Suprapubic skin (tissue), 4 donors: ENCODE data around the gene NCKAP5. TPM values are rescaled to one million over a fixed set of nuclear protein-coding genes. Genes with fewer than 3 reads are reported as not detected.

ENCODE experiments used
- DNase-seq, 2 donors: peaks; one replicate each; pipeline ENCODE4 v3.0.0-alpha.2; 2019; ENCODE audit warnings: low spot score in 2 of 2
- H3K27ac ChIP-seq: fragments of 200-600 bp; sonication (generic); one replicate; pipeline ENCODE4 v1.5.1; 2019
- H3K27me3 ChIP-seq: fragments of 200-600 bp; sonication (generic); one replicate; pipeline ENCODE4 v1.5.1; 2019
- H3K36me3 ChIP-seq: fragments of 200-600 bp; sonication (generic); one replicate; pipeline ENCODE4 v1.5.1; 2019
- H3K4me1 ChIP-seq: fragments of 200-600 bp; sonication (generic); one replicate; pipeline ENCODE4 v1.5.1; 2019
- H3K4me3 ChIP-seq: fragments of 200-600 bp; sonication (generic); one replicate; pipeline ENCODE4 v1.5.1; 2019; ENCODE audit warnings: mild to moderate bottlenecking
- H3K9me3 ChIP-seq: fragments of 200-600 bp; sonication (generic); one replicate; pipeline ENCODE4 v1.5.1; 2019
- EP300 ChIP-seq: sonication (generic); formaldehyde crosslinking; IDR thresholded peaks from one replicate; pipeline ENCODE4 v1.6.1; 2017; ENCODE audit warnings: antibody characterized with exemption
- POLR2A ChIP-seq, 2 donors: fragments of 450-650 bp; IDR thresholded peaks; one replicate each; pipeline ENCODE4 v1.6.1; 2017; ENCODE audit warnings: antibody characterized with exemption in 2 of 2, mild to moderate bottlenecking in 2 of 2, moderate library complexity in 2 of 2
- POLR2AphosphoS5 ChIP-seq, 3 donors: sonication (generic); formaldehyde crosslinking; IDR thresholded peaks; one replicate each; pipeline ENCODE4 v1.6.1; 2017; ENCODE audit warnings: antibody characterized with exemption in 3 of 3
- WGBS: methylation state at CpG from one replicate; pipeline ENCODE4 v1.1.5; 2018; 5-methylcytosine and 5-hydroxymethylcytosine counted together
- total RNA-seq, 4 donors: library from RNA; depleted of rRNA; stranded (reverse); fragments of >200 nt; gene quantifications; one replicate each; pipeline ENCODE4 v1.1.0, GENCODE V29; 2016
- TF ChIP-seq, protein P1 (sequence below), 2 donors: fragments of 200-600 bp in 1 of 2; fragments of 450-650 bp in 1 of 2; sonication (generic) in 1 of 2; IDR thresholded peaks; one replicate each; pipeline ENCODE4 v1.5.1; 2016 to 2019; ENCODE audit warnings: antibody characterized with exemption in 2 of 2, mild to moderate bottlenecking in 1 of 2, moderate library complexity in 1 of 2

Gene NCKAP5
- total RNA-seq, 4 donors from 2014 or later = 2.8 to 6.4 (median 4.2) TPM

DNA sequence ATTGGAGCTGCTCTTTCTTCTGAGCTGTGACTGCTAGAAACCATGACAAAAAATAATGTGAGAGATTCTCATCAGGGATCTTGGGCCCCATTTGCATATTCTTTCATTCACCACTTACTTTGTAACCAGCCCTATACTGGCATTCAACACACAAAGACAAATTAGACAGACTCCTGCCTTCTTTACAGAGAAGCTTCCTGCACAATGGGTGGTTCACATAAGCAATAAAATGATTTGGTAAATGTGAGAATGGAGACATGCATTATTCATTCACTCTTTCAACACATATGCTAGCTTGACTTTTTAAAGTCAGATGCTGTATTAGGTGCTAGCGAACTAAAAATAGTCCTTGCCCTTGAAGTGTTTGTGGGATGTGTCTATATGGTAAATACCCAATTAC is 174.4 kb downstream of the NCKAP5 start:
- no peaks in the 10 kb centered on the region for H3K36me3 ChIP-seq
- H3K9me3 ChIP-seq = no peaks in the 10 kb centered on the region
- WGBS = 100% methylated on average over 1 of the region's 1 CpG

DNA sequence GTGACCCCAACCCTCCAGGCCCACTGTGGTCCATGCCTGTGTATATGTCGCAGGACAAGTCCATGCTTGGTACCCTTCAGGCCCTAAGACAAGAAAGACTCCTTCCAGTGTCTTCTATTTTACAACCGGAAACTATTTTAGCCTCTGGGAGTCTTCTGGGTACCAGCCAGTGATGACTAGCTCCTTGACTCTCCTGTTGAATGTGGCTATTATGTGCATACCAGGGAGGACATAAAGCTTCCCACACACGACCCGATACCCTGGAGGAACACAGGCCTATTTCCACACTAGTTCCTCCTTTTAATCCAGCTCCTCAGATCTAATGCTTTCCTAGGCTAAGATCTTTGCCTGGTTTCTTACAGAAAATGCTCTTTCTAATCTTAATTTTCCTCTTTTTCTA is 178.1 kb downstream of the NCKAP5 start:
- Histone ChIP-seq H3K27me3 (no peaks in the 10 kb centered on the region), H3K4me3 (no peak overlapping the region), H3K36me3 (no peaks in the 10 kb centered on the region), H3K4me1 (peaks cover 7% of the 10 kb centered on the region), H3K9me3 (no peaks in the 10 kb centered on the region), H3K27ac (peak overlapping the region; percentile 70)
- TF ChIP-seq POLR2A (IDR thresholded peaks at IDR 0.05) (no peak), EP300 (no peak), POLR2AphosphoS5 (IDR thresholded peaks at IDR 0.05) (no peak)
- TF ChIP-seq, protein P1, sequence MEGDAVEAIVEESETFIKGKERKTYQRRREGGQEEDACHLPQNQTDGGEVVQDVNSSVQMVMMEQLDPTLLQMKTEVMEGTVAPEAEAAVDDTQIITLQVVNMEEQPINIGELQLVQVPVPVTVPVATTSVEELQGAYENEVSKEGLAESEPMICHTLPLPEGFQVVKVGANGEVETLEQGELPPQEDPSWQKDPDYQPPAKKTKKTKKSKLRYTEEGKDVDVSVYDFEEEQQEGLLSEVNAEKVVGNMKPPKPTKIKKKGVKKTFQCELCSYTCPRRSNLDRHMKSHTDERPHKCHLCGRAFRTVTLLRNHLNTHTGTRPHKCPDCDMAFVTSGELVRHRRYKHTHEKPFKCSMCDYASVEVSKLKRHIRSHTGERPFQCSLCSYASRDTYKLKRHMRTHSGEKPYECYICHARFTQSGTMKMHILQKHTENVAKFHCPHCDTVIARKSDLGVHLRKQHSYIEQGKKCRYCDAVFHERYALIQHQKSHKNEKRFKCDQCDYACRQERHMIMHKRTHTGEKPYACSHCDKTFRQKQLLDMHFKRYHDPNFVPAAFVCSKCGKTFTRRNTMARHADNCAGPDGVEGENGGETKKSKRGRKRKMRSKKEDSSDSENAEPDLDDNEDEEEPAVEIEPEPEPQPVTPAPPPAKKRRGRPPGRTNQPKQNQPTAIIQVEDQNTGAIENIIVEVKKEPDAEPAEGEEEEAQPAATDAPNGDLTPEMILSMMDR (IDR thresholded peaks at IDR 0.05) = no peak
- 59% methylated on average over 4 of the region's 4 CpGs for WGBS
- DNase-seq = no peak

More for the DNA sequence above, 174.4 kb downstream of the NCKAP5 start:
- no peaks in the 10 kb centered on the region for H3K27me3 ChIP-seq
- H3K4me1 ChIP-seq = peaks cover 7% of the 10 kb centered on the region
- no peak for DNase-seq
- H3K4me3 ChIP-seq = no peak overlapping the region
- TF ChIP-seq POLR2AphosphoS5 (IDR thresholded peaks at IDR 0.05) (no peak), EP300 (no peak), POLR2A (IDR thresholded peaks at IDR 0.05) (no peak)
- TF ChIP-seq, protein P1 (IDR thresholded peaks at IDR 0.05) = no peak
- H3K27ac ChIP-seq = no peak overlapping the region

DNA sequence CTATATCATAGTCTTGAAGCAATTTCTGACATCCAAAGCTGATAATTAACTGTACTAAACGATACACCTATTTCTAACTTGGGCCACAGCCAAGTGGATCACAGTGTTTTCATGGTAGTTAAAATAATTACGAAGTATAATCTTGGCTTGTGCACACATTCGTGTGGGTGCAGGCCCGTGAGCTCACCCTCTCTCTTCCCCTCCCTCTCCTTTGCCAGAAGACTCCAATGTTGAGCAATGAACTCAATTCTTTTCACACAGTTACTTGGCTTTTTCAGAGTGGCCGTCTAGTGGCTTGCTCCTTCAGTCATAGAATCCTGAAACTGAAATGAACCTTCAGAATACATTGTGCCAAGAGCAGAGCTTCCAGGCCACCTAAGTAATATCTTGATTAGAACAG is 178.7 kb downstream of the NCKAP5 start:
- Histone ChIP-seq H3K9me3 (no peaks in the 10 kb centered on the region), H3K27ac (peak overlapping the region; percentile 70), H3K27me3 (no peaks in the 10 kb centered on the region), H3K36me3 (no peaks in the 10 kb centered on the region), H3K4me3 (no peak overlapping the region), H3K4me1 (peaks cover 7% of the 10 kb centered on the region)
- DNase-seq = no peak
- 32% methylated on average over 5 of the region's 5 CpGs for WGBS
- TF ChIP-seq, protein P1 (IDR thresholded peaks at IDR 0.05) = no peak
- TF ChIP-seq EP300 = no peak
- TF ChIP-seq POLR2A (IDR thresholded peaks at IDR 0.05) = no peak
- TF ChIP-seq POLR2AphosphoS5 (IDR thresholded peaks at IDR 0.05) = no peak

DNA sequence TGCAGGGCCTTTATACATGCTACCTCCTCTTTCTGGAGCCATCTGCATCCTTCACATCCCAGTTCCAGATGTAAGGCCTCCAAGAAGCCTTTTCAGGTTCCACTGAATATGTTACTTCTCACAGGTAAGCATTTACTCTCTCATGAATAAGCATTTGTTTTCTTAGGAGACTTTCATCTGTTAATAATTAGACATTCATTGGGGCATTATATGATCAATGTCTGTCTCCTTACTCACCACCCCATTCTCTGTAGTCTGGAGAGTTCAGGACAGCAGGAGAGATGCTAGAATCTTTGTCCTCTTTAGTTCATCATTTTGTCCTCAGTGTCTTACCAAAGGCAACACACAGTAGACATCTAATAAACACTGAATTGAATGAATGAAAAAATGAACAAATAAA is 185.7 kb downstream of the NCKAP5 start:
- Histone ChIP-seq H3K4me1 (peaks cover 27% of the 10 kb centered on the region), H3K4me3 (no peak overlapping the region), H3K27me3 (no peaks in the 10 kb centered on the region), H3K9me3 (no peaks in the 10 kb centered on the region), H3K27ac (no peak overlapping the region), H3K36me3 (no peaks in the 10 kb centered on the region)
- TF ChIP-seq POLR2AphosphoS5 (IDR thresholded peaks at IDR 0.05) (no peak), EP300 (no peak), POLR2A (IDR thresholded peaks at IDR 0.05) (no peak)
- TF ChIP-seq, protein P1 (IDR thresholded peaks at IDR 0.05) = no peak
- no peak for DNase-seq

DNA sequence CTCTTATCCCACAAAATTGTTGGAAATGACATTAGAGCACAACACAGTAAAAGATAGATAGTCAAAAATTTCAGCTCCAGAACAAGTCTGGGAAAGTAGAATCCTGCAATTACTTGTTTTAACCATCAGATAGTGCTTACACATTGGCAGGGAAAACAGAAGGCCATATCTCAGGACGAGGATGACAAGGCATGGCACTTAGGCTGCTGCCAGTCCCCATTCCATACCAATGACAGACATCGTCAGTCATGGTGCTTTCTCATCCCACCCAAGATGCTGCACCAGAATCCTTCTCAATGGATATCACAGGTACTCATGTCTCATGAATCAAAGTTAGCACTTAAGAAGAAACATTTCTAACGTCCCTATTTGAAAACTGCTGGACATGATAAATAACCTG is 187.3 kb downstream of the NCKAP5 start:
- Histone ChIP-seq H3K27me3 (no peaks in the 10 kb centered on the region), H3K4me1 (peaks cover 36% of the 10 kb centered on the region), H3K4me3 (no peak overlapping the region), H3K27ac (no peak overlapping the region), H3K36me3 (no peaks in the 10 kb centered on the region), H3K9me3 (no peaks in the 10 kb centered on the region)
- TF ChIP-seq EP300 (no peak), POLR2A (IDR thresholded peaks at IDR 0.05) (no peak), POLR2AphosphoS5 (IDR thresholded peaks at IDR 0.05) (no peak)
- TF ChIP-seq, protein P1 (IDR thresholded peaks at IDR 0.05) = no peak
- WGBS = 59% methylated on average over 3 of the region's 3 CpGs
- DNase-seq = no peak
